Parathyroid adenoma (tissue), 2 donors: ENCODE measurements around the gene BCAT1.

Source experiments
- H2AFZ ChIP-seq: fragments of 300-600 bp; sonication (generic); one replicate; pipeline ENCODE4 v1.7.0; 2017; ENCODE audit warnings: antibody characterized with exemption, mild to moderate bottlenecking
- H3K27ac ChIP-seq: fragments of 300-600 bp; sonication (generic); one replicate; pipeline ENCODE4 v1.7.0; 2017
- H3K27me3 ChIP-seq: fragments of 300-600 bp; sonication (generic); one replicate; pipeline ENCODE4 v1.7.0; 2017; ENCODE audit warnings: low read length; ENCODE audit not compliant: control insufficient read depth, insufficient read depth
- H3K36me3 ChIP-seq: fragments of 300-600 bp; sonication (generic); one replicate; pipeline ENCODE4 v1.7.0; 2017; ENCODE audit warnings: low read length; ENCODE audit not compliant: control insufficient read depth, insufficient read depth
- H3K4me1 ChIP-seq: fragments of 300-600 bp; sonication (generic); one replicate; pipeline ENCODE4 v1.7.0; 2017; ENCODE audit warnings: control low read depth
- H3K4me2 ChIP-seq: fragments of 300-600 bp; sonication (generic); one replicate; pipeline ENCODE4 v1.7.0; 2017; ENCODE audit warnings: low read length
- H3K4me3 ChIP-seq: fragments of 300-600 bp; sonication (generic); one replicate; pipeline ENCODE4 v1.7.0; 2017; ENCODE audit warnings: low read depth, low read length
- H3K79me2 ChIP-seq: fragments of 300-600 bp; sonication (generic); one replicate; pipeline ENCODE4 v1.7.0; 2017; ENCODE audit warnings: control low read depth
- H3K9ac ChIP-seq: fragments of 300-600 bp; sonication (generic); one replicate; pipeline ENCODE4 v1.7.0; 2017; ENCODE audit warnings: mild to moderate bottlenecking
- H3K9me3 ChIP-seq: fragments of 300-600 bp; sonication (generic); one replicate; pipeline ENCODE4 v1.7.0; 2017; ENCODE audit warnings: low read length; ENCODE audit not compliant: control insufficient read depth
- TF ChIP-seq, protein P1 (sequence below): fragments of 300-600 bp; sonication (generic); IDR thresholded peaks from one replicate; pipeline ENCODE4 v1.7.0; 2017; ENCODE audit warnings: antibody characterized with exemption, mild to moderate bottlenecking
- donor health status: primary hyperparathyroidism.

The BCAT1 gene

DNA sequence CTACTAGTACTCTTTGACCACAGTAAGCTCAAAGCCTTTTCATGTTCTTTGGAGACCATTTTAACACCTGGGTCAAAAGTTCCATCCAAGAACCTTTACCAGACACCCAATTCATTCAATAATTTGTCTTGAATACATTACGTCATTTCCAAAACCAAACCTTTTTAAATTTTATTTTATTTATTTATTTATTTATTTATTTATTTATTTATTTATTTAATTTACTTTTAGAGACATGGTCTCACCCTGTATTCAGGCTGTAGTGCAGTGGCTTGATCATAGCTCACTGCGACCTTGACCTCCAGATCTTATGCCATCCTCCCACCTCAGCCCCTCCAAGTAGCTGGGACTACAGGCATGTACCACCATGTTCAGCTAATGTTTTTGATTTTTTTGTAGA is 113.5 kb downstream of the BCAT1 start:
- H3K4me3 ChIP-seq: no peak overlapping the region
- TF ChIP-seq, protein P1, sequence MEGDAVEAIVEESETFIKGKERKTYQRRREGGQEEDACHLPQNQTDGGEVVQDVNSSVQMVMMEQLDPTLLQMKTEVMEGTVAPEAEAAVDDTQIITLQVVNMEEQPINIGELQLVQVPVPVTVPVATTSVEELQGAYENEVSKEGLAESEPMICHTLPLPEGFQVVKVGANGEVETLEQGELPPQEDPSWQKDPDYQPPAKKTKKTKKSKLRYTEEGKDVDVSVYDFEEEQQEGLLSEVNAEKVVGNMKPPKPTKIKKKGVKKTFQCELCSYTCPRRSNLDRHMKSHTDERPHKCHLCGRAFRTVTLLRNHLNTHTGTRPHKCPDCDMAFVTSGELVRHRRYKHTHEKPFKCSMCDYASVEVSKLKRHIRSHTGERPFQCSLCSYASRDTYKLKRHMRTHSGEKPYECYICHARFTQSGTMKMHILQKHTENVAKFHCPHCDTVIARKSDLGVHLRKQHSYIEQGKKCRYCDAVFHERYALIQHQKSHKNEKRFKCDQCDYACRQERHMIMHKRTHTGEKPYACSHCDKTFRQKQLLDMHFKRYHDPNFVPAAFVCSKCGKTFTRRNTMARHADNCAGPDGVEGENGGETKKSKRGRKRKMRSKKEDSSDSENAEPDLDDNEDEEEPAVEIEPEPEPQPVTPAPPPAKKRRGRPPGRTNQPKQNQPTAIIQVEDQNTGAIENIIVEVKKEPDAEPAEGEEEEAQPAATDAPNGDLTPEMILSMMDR: no peak
- no peaks in the 10 kb centered on the region for H3K27me3 ChIP-seq
- no peaks in the 10 kb centered on the region for H3K4me1 ChIP-seq
- H3K36me3 ChIP-seq: no peaks in the 10 kb centered on the region
- no peak overlapping the region for H2AFZ ChIP-seq
- no peak overlapping the region for H3K27ac ChIP-seq
- no peak overlapping the region for H3K4me2 ChIP-seq
- H3K79me2 ChIP-seq: no peaks in the 10 kb centered on the region
- no peaks in the 10 kb centered on the region for H3K9me3 ChIP-seq
- no peak overlapping the region for H3K9ac ChIP-seq

DNA sequence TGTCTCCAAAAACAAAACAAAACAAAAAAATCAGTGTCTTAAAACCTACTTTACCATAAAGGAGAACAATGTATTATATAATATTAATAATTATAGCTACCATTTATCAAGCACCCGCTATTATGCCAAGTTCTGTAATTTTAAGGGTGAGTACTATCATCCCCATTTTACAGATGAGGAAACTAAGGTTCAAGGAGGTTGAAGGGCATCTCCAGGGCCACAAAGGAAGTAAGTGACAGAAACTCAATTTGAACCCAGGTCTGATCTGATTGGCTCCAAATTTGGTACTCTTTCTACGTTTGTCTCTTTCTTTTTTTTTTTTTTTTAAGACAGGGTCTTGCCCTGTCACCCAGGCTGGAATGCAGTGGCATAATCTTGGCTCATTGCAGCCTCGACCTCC is 115.4 kb downstream of the BCAT1 start:
- H2AFZ ChIP-seq: no peak overlapping the region
- no peak overlapping the region for H3K4me2 ChIP-seq
- TF ChIP-seq, protein P1: no peak
- no peak overlapping the region for H3K27ac ChIP-seq
- no peaks in the 10 kb centered on the region for H3K9me3 ChIP-seq
- H3K79me2 ChIP-seq: no peaks in the 10 kb centered on the region
- H3K4me3 ChIP-seq: no peak overlapping the region
- no peaks in the 10 kb centered on the region for H3K4me1 ChIP-seq
- no peaks in the 10 kb centered on the region for H3K27me3 ChIP-seq
- H3K9ac ChIP-seq: no peak overlapping the region
- no peaks in the 10 kb centered on the region for H3K36me3 ChIP-seq

DNA sequence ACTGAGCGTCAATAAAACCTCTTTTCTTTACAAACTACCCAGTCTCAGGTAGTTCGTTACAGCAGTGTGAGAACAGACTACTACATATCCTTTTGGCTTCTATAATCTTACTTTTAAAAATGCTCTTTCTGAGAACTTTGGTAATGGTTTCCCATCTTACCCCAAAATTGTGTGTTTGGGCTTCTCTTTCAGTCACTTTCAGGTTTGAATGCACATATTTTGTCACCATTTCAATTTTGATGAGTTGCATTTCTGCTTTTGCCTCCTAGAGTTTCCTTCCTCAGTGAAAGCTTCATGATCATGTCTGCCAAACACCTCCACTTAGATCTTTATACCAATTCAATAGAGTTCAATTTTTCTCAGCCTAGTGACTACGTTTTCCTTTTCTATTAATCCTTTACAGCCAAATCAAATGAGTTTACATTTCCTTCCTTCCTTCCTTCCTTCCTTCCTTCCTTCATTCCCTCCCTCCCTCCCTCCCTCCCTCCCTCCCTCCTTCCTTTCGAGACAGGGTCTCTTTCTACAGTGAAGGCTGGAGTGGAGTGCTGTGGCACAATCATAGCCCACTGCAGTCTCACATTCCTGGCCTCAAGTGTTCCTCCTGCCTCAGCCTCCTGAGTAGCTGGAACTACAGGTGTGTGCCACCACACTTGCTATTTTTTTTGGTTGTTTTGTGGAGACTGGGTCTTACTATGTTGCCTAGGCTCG is 124.9 kb downstream of the BCAT1 start:
- Histone ChIP-seq H3K4me2 (no peak overlapping the region), H3K27ac (no peak overlapping the region), H3K9ac (no peak overlapping the region), H3K9me3 (no peaks in the 10 kb centered on the region), H3K27me3 (no peaks in the 10 kb centered on the region), H3K4me1 (no peaks in the 10 kb centered on the region), H3K79me2 (no peaks in the 10 kb centered on the region), H3K4me3 (no peak overlapping the region), H3K36me3 (no peaks in the 10 kb centered on the region), H2AFZ (no peak overlapping the region)
- TF ChIP-seq, protein P1: no peak

DNA sequence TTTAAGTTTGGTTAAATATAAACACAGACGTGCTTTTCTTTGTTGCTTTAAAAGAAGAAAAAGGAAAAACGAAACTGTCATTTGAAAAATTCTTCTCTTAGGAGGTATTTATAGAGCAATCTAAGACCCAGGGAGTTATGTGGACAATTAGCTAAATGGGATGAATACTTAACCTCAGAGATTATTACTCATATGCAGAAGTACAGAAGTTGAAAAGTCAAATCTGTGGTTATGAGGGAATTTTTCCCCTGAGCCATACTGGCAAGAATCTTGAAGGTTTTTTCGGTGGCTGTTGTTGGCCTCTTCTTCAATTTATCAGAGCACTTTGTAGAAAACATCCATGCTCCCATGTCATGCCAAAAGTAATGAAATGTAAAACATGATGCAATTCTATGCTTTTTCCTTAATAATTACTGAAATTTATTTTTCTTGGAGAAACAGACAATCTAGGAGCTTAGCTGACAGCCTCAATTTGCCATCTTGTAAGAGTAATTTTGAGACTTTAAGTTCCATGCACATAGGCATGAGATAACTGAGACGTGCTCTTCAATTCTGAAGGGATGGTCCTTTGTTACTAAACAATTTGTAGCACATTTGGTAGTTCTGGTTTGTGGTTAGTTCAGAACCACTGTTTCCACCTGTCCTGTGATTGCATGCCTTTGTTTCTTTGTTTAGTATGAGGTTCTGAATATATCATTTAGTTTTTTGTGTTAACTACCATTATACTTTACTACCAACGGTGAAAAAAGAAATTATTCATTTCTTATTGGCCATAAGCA is 126.6 kb downstream of the BCAT1 start:
- no peak overlapping the region for H3K27ac ChIP-seq
- no peaks in the 10 kb centered on the region for H3K79me2 ChIP-seq
- no peaks in the 10 kb centered on the region for H3K36me3 ChIP-seq
- no peak overlapping the region for H3K9ac ChIP-seq
- H3K9me3 ChIP-seq: no peaks in the 10 kb centered on the region
- no peak overlapping the region for H3K4me2 ChIP-seq
- H3K4me1 ChIP-seq: no peaks in the 10 kb centered on the region
- H3K4me3 ChIP-seq: no peak overlapping the region
- H2AFZ ChIP-seq: no peak overlapping the region
- TF ChIP-seq, protein P1: no peak
- H3K27me3 ChIP-seq: no peaks in the 10 kb centered on the region
